22Rv1 (cell line): ENCODE results near the gene DLG4.

Source experiments
- CTCF ChIP-seq: fragments of 450-650 bp; IDR thresholded peaks from 2 replicates; pipeline ENCODE4 v1.5.1; 2017; ENCODE audit warnings: mild to moderate bottlenecking
- ZFX ChIP-seq: fragments of 450-650 bp; IDR thresholded peaks from 2 replicates; pipeline ENCODE4 v1.6.1; 2017; ENCODE audit warnings: antibody characterized with exemption, borderline replicate concordance

GRCh38 chr17:7216242-7217112 is 3.2 kb downstream of the DLG4 start:
- TF ChIP-seq CTCF (no peak), ZFX (no peak)
